ENCODE data around the gene STAM2.
"Not testable (repeated sequence)": the region's sequence is repeated elsewhere in the genome, so short reads cannot be mapped to it uniquely, and the experiment has no call there.

STAM2 gene

DNA sequence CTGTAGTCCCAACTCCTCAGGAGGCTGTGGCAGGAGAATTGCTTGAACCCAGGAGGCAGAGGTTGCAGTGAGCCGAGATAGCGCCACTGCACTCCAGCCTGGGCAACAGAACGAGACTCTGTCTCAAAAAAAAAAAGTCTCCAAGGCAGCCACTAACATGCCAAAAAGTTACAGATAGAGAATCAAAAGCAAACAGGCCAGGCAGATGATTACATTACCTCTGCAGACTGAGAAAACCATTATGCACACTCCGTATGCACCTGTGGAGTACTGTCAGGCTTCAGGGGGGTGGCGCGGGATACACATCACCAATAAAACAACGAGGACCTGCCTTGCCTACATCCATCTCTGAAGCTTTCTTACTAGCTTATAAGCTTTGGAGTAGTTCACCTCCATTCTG, 10.3 kb downstream of the STAM2 start:
- H3K36me3 ChIP-seq: no peaks in the 10 kb centered on the region
- H3K4me1 ChIP-seq: no peaks in the 10 kb centered on the region; the same call in 1 of the 2 replicates
- no peaks in the 10 kb centered on the region for H3K9me3 ChIP-seq
- H3K27me3 ChIP-seq: no peaks in the 10 kb centered on the region
- DNase-seq: no peak
- TF ChIP-seq, protein P1, sequence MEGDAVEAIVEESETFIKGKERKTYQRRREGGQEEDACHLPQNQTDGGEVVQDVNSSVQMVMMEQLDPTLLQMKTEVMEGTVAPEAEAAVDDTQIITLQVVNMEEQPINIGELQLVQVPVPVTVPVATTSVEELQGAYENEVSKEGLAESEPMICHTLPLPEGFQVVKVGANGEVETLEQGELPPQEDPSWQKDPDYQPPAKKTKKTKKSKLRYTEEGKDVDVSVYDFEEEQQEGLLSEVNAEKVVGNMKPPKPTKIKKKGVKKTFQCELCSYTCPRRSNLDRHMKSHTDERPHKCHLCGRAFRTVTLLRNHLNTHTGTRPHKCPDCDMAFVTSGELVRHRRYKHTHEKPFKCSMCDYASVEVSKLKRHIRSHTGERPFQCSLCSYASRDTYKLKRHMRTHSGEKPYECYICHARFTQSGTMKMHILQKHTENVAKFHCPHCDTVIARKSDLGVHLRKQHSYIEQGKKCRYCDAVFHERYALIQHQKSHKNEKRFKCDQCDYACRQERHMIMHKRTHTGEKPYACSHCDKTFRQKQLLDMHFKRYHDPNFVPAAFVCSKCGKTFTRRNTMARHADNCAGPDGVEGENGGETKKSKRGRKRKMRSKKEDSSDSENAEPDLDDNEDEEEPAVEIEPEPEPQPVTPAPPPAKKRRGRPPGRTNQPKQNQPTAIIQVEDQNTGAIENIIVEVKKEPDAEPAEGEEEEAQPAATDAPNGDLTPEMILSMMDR (IDR thresholded peaks at IDR 0.05; ENCODE audit: low read depth, low read length): no peak
- no peak overlapping the region for H3K4me3 ChIP-seq (ENCODE audit: low read depth, low read length)

DNA sequence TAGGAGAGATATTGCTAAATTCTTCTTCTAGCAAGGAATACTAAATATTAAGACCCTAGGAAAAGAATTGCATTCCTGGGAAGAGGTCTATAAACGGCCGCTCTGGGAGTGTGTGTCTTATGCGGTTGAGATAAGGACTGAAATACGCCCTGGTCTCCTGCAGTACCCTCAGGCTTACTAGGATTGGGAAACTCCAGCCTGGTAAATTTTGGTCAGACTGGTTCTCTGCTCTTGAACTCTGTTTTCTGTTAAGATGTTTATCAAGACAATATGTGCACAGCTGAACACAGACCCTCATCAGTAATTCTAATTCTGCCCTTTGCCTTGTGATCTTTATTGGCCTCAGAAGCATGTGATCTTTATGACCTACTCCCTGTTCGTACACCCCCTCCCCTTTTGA, 11.9 kb downstream of the STAM2 start:
- H3K36me3 ChIP-seq, H3K9me3 ChIP-seq: not testable (repeated sequence)
- DNase-seq: peak; percentile 33

DNA sequence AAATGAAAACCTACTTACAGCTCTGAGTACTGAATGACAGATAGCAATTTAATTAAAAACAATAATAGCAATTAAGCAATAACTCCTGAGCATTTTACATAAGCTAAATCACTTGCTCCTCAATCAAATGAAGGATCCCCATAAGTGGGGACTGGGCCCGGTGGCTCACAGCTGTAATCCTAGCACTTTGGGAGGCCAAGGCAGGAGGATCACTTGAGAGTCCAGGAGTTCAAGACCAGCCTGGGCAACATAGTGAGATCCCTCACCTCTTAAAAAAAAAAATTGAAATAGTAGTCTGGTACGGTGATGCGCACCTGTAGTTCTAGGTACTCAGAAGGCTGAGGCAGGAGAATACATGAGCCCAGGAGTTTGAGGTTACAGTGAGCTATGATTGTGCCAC, 13.4 kb downstream of the STAM2 start:
- H3K4me1 ChIP-seq: no peaks in the 10 kb centered on the region; the same call in 1 of the 2 replicates
- TF ChIP-seq, protein P1 (IDR thresholded peaks at IDR 0.05; ENCODE audit: low read depth, low read length): no peak

More for the DNA sequence above, 11.9 kb downstream of the STAM2 start:
- H3K27me3 ChIP-seq; H3K4me3 ChIP-seq (ENCODE audit: low read depth, low read length); H3K4me1 ChIP-seq: not testable (repeated sequence)

DNA sequence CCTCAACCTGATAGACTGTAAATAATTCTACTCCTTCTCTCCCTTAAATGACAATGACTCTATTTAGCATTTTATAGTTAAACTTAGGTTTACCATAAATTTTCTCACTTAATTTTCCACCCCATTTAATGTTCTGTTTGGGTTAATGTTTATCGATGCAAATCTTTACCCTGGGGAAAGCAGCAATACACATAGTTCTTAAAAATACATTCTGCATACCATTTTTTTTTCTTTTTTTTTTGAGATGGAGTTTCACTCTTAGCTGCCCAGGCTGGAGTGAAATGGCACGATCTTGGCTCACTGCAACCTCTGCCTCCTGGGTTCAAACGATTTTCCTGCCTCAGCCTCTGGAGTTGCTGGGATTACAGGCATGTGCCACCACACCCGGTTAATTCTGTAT, 14.0 kb downstream of the STAM2 start:
- Histone ChIP-seq H3K4me1 (no peaks in the 10 kb centered on the region; the same call in 1 of the 2 replicates), H3K36me3 (no peaks in the 10 kb centered on the region), H3K27me3 (no peaks in the 10 kb centered on the region), H3K4me3 (ENCODE audit: low read depth, low read length) (no peak overlapping the region), H3K9me3 (no peaks in the 10 kb centered on the region)
- no peak for DNase-seq
- TF ChIP-seq, protein P1 (IDR thresholded peaks at IDR 0.05; ENCODE audit: low read depth, low read length): no peak

More for the DNA sequence above, 13.4 kb downstream of the STAM2 start:
- H3K4me3 ChIP-seq (ENCODE audit: low read depth, low read length): no peak overlapping the region
- DNase-seq: no peak
- no peaks in the 10 kb centered on the region for H3K36me3 ChIP-seq
- H3K9me3 ChIP-seq: no peaks in the 10 kb centered on the region
- H3K27me3 ChIP-seq: no peaks in the 10 kb centered on the region

DNA sequence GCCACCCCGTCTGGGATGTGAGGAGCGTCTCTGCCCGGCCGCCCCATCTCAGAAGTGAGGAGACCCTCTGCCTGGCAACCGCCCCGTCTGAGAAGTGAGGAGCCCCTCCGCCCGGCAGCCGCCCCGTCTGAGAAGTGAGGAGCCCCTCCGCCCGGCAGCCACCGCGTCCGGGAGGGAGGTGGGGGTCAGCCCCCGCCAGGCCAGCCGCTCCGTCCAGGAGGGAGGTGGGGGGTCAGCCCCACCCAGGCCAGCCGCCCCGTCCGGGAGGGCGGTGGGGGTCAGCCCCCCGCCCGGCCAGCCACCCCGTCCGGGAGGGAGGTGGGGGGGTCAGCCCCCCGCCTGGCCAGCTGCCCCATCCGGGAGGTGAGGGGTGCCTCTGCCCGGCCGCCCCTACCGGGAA, 15.2 kb downstream of the STAM2 start:
- not testable (repeated sequence) for H3K36me3 ChIP-seq; H3K9me3 ChIP-seq; H3K4me3 ChIP-seq (ENCODE audit: low read depth, low read length); DNase-seq; H3K4me1 ChIP-seq; H3K27me3 ChIP-seq

DNA sequence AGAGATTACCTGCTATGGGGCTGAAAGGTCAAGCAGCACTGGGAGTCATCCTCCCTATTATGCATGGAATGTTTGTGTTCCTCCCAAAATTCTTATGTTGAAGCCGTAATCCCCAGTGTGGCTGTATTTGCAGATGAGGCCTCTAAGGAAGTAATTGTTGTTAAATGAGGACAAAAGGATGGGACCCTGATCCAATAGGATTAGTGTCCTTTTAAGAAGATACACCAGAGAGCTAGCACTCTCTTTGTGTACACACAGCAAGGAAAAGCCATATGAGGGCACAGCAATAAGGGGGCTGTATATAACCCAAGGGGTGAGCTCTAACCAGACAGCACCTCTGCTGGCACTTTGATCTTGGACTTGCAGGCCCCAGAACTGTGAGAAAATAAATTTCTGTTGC, 18.3 kb downstream of the STAM2 start:
- Histone ChIP-seq H3K4me3 (ENCODE audit: low read depth, low read length) (no peak overlapping the region), H3K4me1 (no peaks in the 10 kb centered on the region), H3K36me3 (no peaks in the 10 kb centered on the region), H3K27me3 (no peaks in the 10 kb centered on the region), H3K9me3 (no peaks in the 10 kb centered on the region)
- TF ChIP-seq, protein P1 (IDR thresholded peaks at IDR 0.05; ENCODE audit: low read depth, low read length): no peak
- DNase-seq: no peak

DNA sequence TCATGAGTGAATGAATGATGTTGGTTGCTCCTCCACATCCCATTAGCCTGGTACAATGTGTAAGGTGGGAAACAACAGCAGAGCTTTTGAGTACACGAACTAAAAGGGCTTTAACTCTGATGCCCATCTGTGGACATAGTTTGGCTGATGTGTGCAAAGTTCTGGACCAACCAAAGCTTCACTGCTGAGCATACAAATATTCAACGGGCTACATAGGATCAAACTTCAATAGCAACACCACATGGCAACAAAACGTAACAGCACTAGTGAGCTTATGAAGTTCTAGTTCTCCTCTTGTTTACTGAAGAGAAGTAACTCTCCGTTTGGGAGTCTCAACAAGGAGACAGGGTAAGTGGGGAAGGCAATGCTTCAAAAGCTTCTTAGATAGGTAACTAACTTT, 20.4 kb downstream of the STAM2 start:
- TF ChIP-seq, protein P1 (IDR thresholded peaks at IDR 0.05; ENCODE audit: low read depth, low read length): no peak
- no peak for DNase-seq
- H3K27me3 ChIP-seq: no peaks in the 10 kb centered on the region
- no peak overlapping the region for H3K4me3 ChIP-seq (ENCODE audit: low read depth, low read length)
- no peaks in the 10 kb centered on the region for H3K4me1 ChIP-seq
- H3K9me3 ChIP-seq: no peaks in the 10 kb centered on the region
- H3K36me3 ChIP-seq: no peaks in the 10 kb centered on the region
